K562 (cell line): ENCODE measurements around the gene STING1. TPM values are rescaled to one million over a fixed set of nuclear protein-coding genes. Genes with fewer than 3 reads are reported as not detected.

ENCODE experiments used
- ATAC-seq: fragments of 200-7000 bp; cut with Tn5 transposase; 3 replicates; pipeline ENCODE4 v1.9.1; 2020; ENCODE audit warnings: moderate library complexity
- BruUV-seq: library from RNA; stranded (reverse); fragments of 400-500 nt; replicated peaks from 2 replicates; lab custom pipeline; 2021; lab: Mats Ljungman, UMichigan
- CTCF ChIA-PET: fragments of 300-600 bp; formaldehyde crosslinking; extraction: SDS; loops from one replicate; lab custom pipeline; 2021; ENCODE audit warnings: low intra/inter-chr PET ratio; lab: Yijun Ruan, JAX
- POLR2A ChIA-PET: fragments of 300-600, 350-650 bp; sonication (Branson Sonifier 250); formaldehyde crosslinking; extraction: SDS; loops from one replicate; lab custom pipeline; 2021; ENCODE audit warnings: antibody characterized with exemption, inconsistent platforms; lab: Yijun Ruan, JAX
- DNase-seq, 4 experiments: peaks; one replicate each; pipeline versions ENCODE4 v3.0.0 to v3.0.0-alpha.2; 2011 to 2018; ENCODE audit warnings: low spot score in 3 of 4, mixed read lengths in 3 of 4; ENCODE audit errors: extremely low read depth in 1 of 4
- FAIRE-seq: peaks from 2 replicates; lab custom pipeline; 2011; peaks lifted over from hg19 to GRCh38; lab: Jason Lieb, UNC
- H2AFZ ChIP-seq: 2 replicates; pipeline ENCODE4 v1.6.0; 2011; ENCODE audit warnings: low read depth, low read length, control low read depth, inconsistent platforms
- H3K27ac ChIP-seq: fragments of 200-600 bp; 3 replicates; pipeline ENCODE4 v1.8.0; 2011; ENCODE audit warnings: low read depth, mild to moderate bottlenecking, control low read depth, inconsistent platforms, low read length, moderate library complexity, mixed read lengths; ENCODE audit errors: extremely low read depth
- H3K27me3 ChIP-seq, 2 experiments: fragments of 300-600 bp in 1 of 2; 2 replicates in 1 of 2; 3 replicates in 1 of 2; pipeline versions ENCODE4 v1.6.0 to v1.8.0; 2011; ENCODE audit warnings: inconsistent platforms in 2 of 2, low read length in 2 of 2, mild to moderate bottlenecking in 1 of 2, mixed read lengths in 1 of 2, moderate library complexity in 1 of 2; ENCODE audit not compliant: control insufficient read depth in 2 of 2, insufficient read depth in 2 of 2
- H3K36me3 ChIP-seq: fragments of 300-600 bp; 3 replicates; pipeline ENCODE4 v1.8.0; 2011; ENCODE audit warnings: mild to moderate bottlenecking, low read length, inconsistent platforms; ENCODE audit not compliant: control insufficient read depth, insufficient read depth
- H3K4me1 ChIP-seq, 2 experiments: fragments of 200-600 bp in 1 of 2; replicated peaks in 1 of 2; 2 replicates in 1 of 2; 3 replicates in 1 of 2; pipeline versions ENCODE4 v1.5.1 to v1.8.0; 2011; ENCODE audit warnings: inconsistent platforms in 2 of 2, low read length in 2 of 2, mild to moderate bottlenecking in 1 of 2, mixed read lengths in 1 of 2, moderate library complexity in 1 of 2; ENCODE audit not compliant: control insufficient read depth in 2 of 2, insufficient read depth in 2 of 2
- H3K4me2 ChIP-seq: 2 replicates; pipeline ENCODE4 v1.6.1; 2011; ENCODE audit warnings: low read length, control low read depth, inconsistent platforms, mixed read lengths; ENCODE audit not compliant: insufficient read depth
- H3K4me3 ChIP-seq: fragments of 200-600 bp; sonication (generic), shearing (Covaris generic); 2 replicates; pipeline ENCODE4 v1.5.1; 2016; ENCODE audit warnings: control low read depth, inconsistent platforms
- H3K79me2 ChIP-seq: fragments of 200-600 bp; 3 replicates; pipeline ENCODE4 v1.8.0; 2011; ENCODE audit warnings: low read length, inconsistent platforms; ENCODE audit not compliant: control insufficient read depth, insufficient read depth
- H3K9ac ChIP-seq, 2 experiments: 2 replicates each; pipeline versions ENCODE4 v1.6.0 to v1.6.1; 2011; ENCODE audit warnings: low read depth in 2 of 2, low read length in 2 of 2, control low read depth in 1 of 2, inconsistent platforms in 1 of 2, mild to moderate bottlenecking in 1 of 2, mixed read lengths in 1 of 2; ENCODE audit not compliant: insufficient read depth in 1 of 2
- H3K9me1 ChIP-seq: one replicate; pipeline ENCODE4 v1.6.0; 2011; ENCODE audit warnings: inconsistent platforms, mild to moderate bottlenecking, low read length, moderate library complexity; ENCODE audit not compliant: control insufficient read depth, insufficient read depth
- H3K9me3 ChIP-seq: replicated peaks from 2 replicates; pipeline ENCODE4 v1.5.1; 2011; ENCODE audit warnings: low read depth, low read length, inconsistent platforms; ENCODE audit not compliant: control insufficient read depth, insufficient read depth
- H4K20me1 ChIP-seq: replicated peaks from 2 replicates; pipeline ENCODE4 v1.6.1; 2011; ENCODE audit warnings: low read length, inconsistent platforms, mixed read lengths; ENCODE audit not compliant: control insufficient read depth, insufficient read depth
- BCL6 ChIP-seq: fragments of 250-450 bp; sonication (Bioruptor Pico); IDR thresholded peaks from 2 replicates; pipeline ENCODE4 v1.4.0; 2020
- C11orf30 ChIP-seq: fragments of 450-650 bp; IDR thresholded peaks from 2 replicates; pipeline ENCODE4 v1.6.1; 2016; ENCODE audit warnings: low read depth, mild to moderate bottlenecking
- CREB5 ChIP-seq: fragments of 250-450 bp; sonication (Bioruptor Pico); IDR thresholded peaks from 2 replicates; pipeline ENCODE4 v1.5.0; 2020; ENCODE audit warnings: mild to moderate bottlenecking
- DDX20 ChIP-seq: fragments of 450-650 bp; IDR thresholded peaks from 2 replicates; pipeline ENCODE4 v1.6.1; 2016; ENCODE audit warnings: missing genetic modification characterization, low read depth, mild to moderate bottlenecking, missing compliant biosample characterization, moderate library complexity
- FOXP4 ChIP-seq: sonication (generic); formaldehyde crosslinking; IDR thresholded peaks from 2 replicates; pipeline ENCODE4 v1.8.0; 2022; ENCODE audit warnings: mild to moderate bottlenecking, missing genetic modification reagents, borderline replicate concordance
- MAZ ChIP-seq, 2 experiments: fragments of 450-650 bp in 1 of 2; sonication (generic) in 1 of 2; formaldehyde crosslinking; IDR thresholded peaks in 1 of 2; conservative IDR thresholded peaks in 1 of 2; 2 replicates each; pipeline versions ENCODE4 v1.4.0 to v1.5.0; 2020; ENCODE audit warnings: mild to moderate bottlenecking in 1 of 2, missing genetic modification reagents in 1 of 2
- MXI1 ChIP-seq: IDR thresholded peaks from 2 replicates; pipeline ENCODE4 v1.6.1; 2011; ENCODE audit warnings: low read depth, mild to moderate bottlenecking, improper control_type of control experiment, low read length
- NFRKB ChIP-seq: fragments of 450-650 bp; IDR thresholded peaks from 2 replicates; pipeline ENCODE4 v1.6.1; 2016; ENCODE audit warnings: low read depth
- PCBP2 ChIP-seq: fragments of 200-400 bp; formaldehyde crosslinking; IDR thresholded peaks from 2 replicates; pipeline ENCODE4 v1.6.1; 2018; ENCODE audit warnings: low read length, low read depth, mild to moderate bottlenecking, moderate library complexity; ENCODE audit not compliant: poor library complexity, severe bottlenecking
- SIX5 ChIP-seq, 2 experiments: IDR thresholded peaks; 2 replicates each; pipeline ENCODE4 v1.6.1; 2011; ENCODE audit warnings: low read length in 2 of 2, borderline replicate concordance in 1 of 2, low read depth in 1 of 2, mild to moderate bottlenecking in 1 of 2, moderate library complexity in 1 of 2; ENCODE audit not compliant: insufficient read depth in 1 of 2
- ZNF280A ChIP-seq: fragments of 450-650 bp; IDR thresholded peaks from 2 replicates; pipeline ENCODE4 v1.6.1; 2018; ENCODE audit warnings: mild to moderate bottlenecking, low read depth; ENCODE audit not compliant: partially characterized antibody
- ZNF324 ChIP-seq: fragments of 250-450 bp; sonication (Bioruptor Pico); IDR thresholded peaks from 2 replicates; pipeline ENCODE4 v1.4.0; 2020; ENCODE audit warnings: mild to moderate bottlenecking
- ZNF699 ChIP-seq: fragments of 250-450 bp; sonication (Bioruptor Pico); IDR thresholded peaks from 2 replicates; pipeline ENCODE4 v1.8.0; 2021; ENCODE audit warnings: mild to moderate bottlenecking, moderate library complexity; ENCODE audit not compliant: insufficient replicate concordance
- ZNF79 ChIP-seq: fragments of 250-450 bp; sonication (Bioruptor Pico); IDR thresholded peaks from 2 replicates; pipeline ENCODE4 v1.4.0; 2020; ENCODE audit warnings: low read depth, mild to moderate bottlenecking, moderate library complexity
- WGBS: fragments of 100-300 bp; shearing (Covaris generic); methylation state at CpG from one replicate; pipeline ENCODE4 v1.1.6; 2016; ENCODE audit warnings: low coverage, mixed read lengths; ENCODE audit not compliant: insufficient coverage; ENCODE audit errors: missing lambda C conversion rate; 5-methylcytosine and 5-hydroxymethylcytosine counted together
- in situ Hi-C: fragments of 300-500 bp; cut with MboI; formaldehyde crosslinking; loops from 4 replicates; pipeline ENCODE4 v1.15.0; 2018; ENCODE audit warnings: inconsistent platforms, mixed read lengths
- intact Hi-C: fragments of 100-400 bp; cut with micrococcal nuclease; formaldehyde crosslinking; loops from 2 replicates; pipeline ENCODE4 v1.14.2; 2022
- polyA plus RNA-seq, 8 experiments: library from polyadenylated mRNA; depleted of rRNA in 4 of 8; stranded (reverse) in 5 of 8; unstranded in 3 of 8; fragments of >200 nt; fragmentation: Nextera tagmentation in 2 of 8; fragmentation: Illumina TruSeq in 1 of 8; extraction: Ambion mirVana in 2 of 8; extraction: Trizol in 1 of 8; gene quantifications; 2 replicates each; pipeline versions ENCODE4 v1.2.1 to v1.2.3, GENCODE V29; 2011 to 2014; ENCODE audit warnings: inconsistent platforms in 1 of 8, missing spikeins in 1 of 8
- total RNA-seq, 7 experiments: library from RNA; depleted of rRNA in 6 of 7; stranded (reverse); fragments of >200 nt in 6 of 7; fragmentation: Illumina TruSeq in 2 of 7; extraction: Trizol in 2 of 7; gene quantifications; 2 replicates each; pipeline versions ENCODE4 v1.2.1 to v1.2.3, GENCODE V29; 2011 to 2021; ENCODE audit warnings: low replicate concordance in 1 of 7

STING1 gene
- total and polyA plus RNA-seq, 9 of the 15 experiments (the other 6 are each of a cell fraction or from before 2014, with no cell fraction given): 20.8 to 69.1 (median 44.7) TPM

GRCh38 chr5:139439013-139439903 lies 43.3 kb downstream of the STING1 start, which contains the start of gene DNAJC18 (continued):
- no peak for TF ChIP-seq CREB5
- no peak for TF ChIP-seq PCBP2

GRCh38 chr5:139438707-139439012 lies 43.9 kb downstream of the STING1 start:
- Histone ChIP-seq H3K9me3 (no peaks in the 10 kb centered on the region), H3K36me3 (no peaks in the 10 kb centered on the region), H3K9me1 (no peaks in the 10 kb centered on the region), H3K9ac (peak overlapping the region; percentile 33 to 67; a peak in 3 of 4 replicates), H3K27me3 (no peaks in the 10 kb centered on the region), H4K20me1 (no peaks in the 10 kb centered on the region), H3K27ac (peak overlapping the region; percentile 41; the same call in 1 of the 3 replicates), H2AFZ (peak overlapping the region; percentile 99), H3K4me1 (peaks cover 11 to 17% of the 10 kb centered on the region in 2 experiments), H3K4me3 (peak overlapping the region; percentile 80), H3K79me2 (no peaks in the 10 kb centered on the region), H3K4me2 (peak overlapping the region; percentile 94)
- ChIA-PET CTCF (interaction anchor here (0.5 to 0.6 kb wide), 2 partner anchors 103 to 110 kb away, joined by 3 read pairs; no protein-coding TSS in a partner anchor), POLR2A (interaction anchor here (0.7 to 1.3 kb wide), 6 partner anchors 9 to 123 kb away, joined by 3 to 10 read pairs (median 4); no protein-coding TSS in a partner anchor)
- DNase-seq (no peak), ATAC-seq (no peak), FAIRE-seq (peak; percentile 77)
- no TSS peak for BruUV-seq
- WGBS: 23% methylated on average over 8 of the region's 8 CpGs
- in situ Hi-C loops: no loop called here
- intact Hi-C loops: loop anchor here (1.0 kb wide), 1 partner anchor 40 kb away; no protein-coding TSS in a partner anchor
- TF ChIP-seq BCL6 (CRISPR knock-in tag) (no peak), MAZ (CRISPR knock-in tag; conservative IDR thresholded peaks at IDR 0.05 in 1 of 2, IDR thresholded peaks at IDR 0.05 in 1 of 2) (no peak), ZNF280A (no peak), MXI1 (no peak), ZNF699 (no peak), NFRKB (no peak), C11orf30 (no peak), ZNF79 (CRISPR knock-in tag) (no peak), ZNF324 (CRISPR knock-in tag) (no peak), FOXP4 (CRISPR knock-in tag) (0 out of 2 replicates have a peak, but pooled peaks have one; percentile 52), SIX5 (IDR thresholded peaks at IDR 0.05; ENCODE audit: borderline replicate concordance in 1 of 2, insufficient read depth in 1 of 2, low read depth in 1 of 2, low read length in 2 of 2) (no peak), DDX20 (tag) (no peak)
